Spinal cord (tissue), 10 donors: ENCODE data around the gene FOXN4. TPM values are rescaled to one million over a fixed set of nuclear protein-coding genes. Genes with fewer than 3 reads are reported as not detected.

Experiments used
- DNase-seq, 6 donors: peaks; one replicate each; pipeline versions ENCODE4 v3.0.0 to v3.0.0-alpha.2; 2013 to 2015; ENCODE audit warnings: low spot score in 6 of 6, low read depth in 4 of 6
- H3K27ac ChIP-seq: one replicate; pipeline ENCODE4 v1.5.1; 2013; ENCODE audit warnings: low read depth, low read length, control low read depth
- H3K27me3 ChIP-seq: one replicate; pipeline ENCODE4 v1.6.1; 2013; ENCODE audit warnings: low read length; ENCODE audit not compliant: control insufficient read depth, insufficient read depth
- H3K36me3 ChIP-seq: one replicate; pipeline ENCODE4 v1.6.1; 2013; ENCODE audit warnings: low read length; ENCODE audit not compliant: control insufficient read depth, insufficient read depth
- H3K4me1 ChIP-seq: one replicate; pipeline ENCODE4 v1.6.1; 2013; ENCODE audit warnings: low read length; ENCODE audit not compliant: control insufficient read depth, insufficient read depth
- H3K4me3 ChIP-seq: one replicate; pipeline ENCODE4 v1.5.1; 2013; ENCODE audit warnings: low read depth, low read length, control low read depth
- H3K9me3 ChIP-seq: one replicate; pipeline ENCODE4 v1.6.1; 2013; ENCODE audit warnings: low read length; ENCODE audit not compliant: control insufficient read depth, insufficient read depth
- WGBS: methylation state at CpG from one replicate; pipeline ENCODE4 v1.1.5; 2013; ENCODE audit warnings: missing lambda C conversion rate; ENCODE audit not compliant: insufficient coverage; 5-methylcytosine and 5-hydroxymethylcytosine counted together
- long read RNA-seq, 4 donors: transcript quantifications; one replicate each; lab custom pipeline, GENCODE V29; 2026
- polyA plus RNA-seq, 2 donors: library from polyadenylated mRNA; unstranded; fragments of 120-200 nt; gene quantifications; one replicate each; pipeline ENCODE4 v1.2.1, GENCODE V29; 2013; ENCODE audit not compliant: insufficient read length in 2 of 2
- total RNA-seq, 2 donors: library from RNA; depleted of rRNA in 1 of 2; stranded (reverse); fragments of 120-200 nt in 1 of 2; fragments of >200 nt in 1 of 2; gene quantifications; one replicate each; pipeline versions ENCODE4 v1.2.3 to v1.2.4, GENCODE V29; 2013 to 2014
- donor health status: healthy.

The FOXN4 gene, protein sequence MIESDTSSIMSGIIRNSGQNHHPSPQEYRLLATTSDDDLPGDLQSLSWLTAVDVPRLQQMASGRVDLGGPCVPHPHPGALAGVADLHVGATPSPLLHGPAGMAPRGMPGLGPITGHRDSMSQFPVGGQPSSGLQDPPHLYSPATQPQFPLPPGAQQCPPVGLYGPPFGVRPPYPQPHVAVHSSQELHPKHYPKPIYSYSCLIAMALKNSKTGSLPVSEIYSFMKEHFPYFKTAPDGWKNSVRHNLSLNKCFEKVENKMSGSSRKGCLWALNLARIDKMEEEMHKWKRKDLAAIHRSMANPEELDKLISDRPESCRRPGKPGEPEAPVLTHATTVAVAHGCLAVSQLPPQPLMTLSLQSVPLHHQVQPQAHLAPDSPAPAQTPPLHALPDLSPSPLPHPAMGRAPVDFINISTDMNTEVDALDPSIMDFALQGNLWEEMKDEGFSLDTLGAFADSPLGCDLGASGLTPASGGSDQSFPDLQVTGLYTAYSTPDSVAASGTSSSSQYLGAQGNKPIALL
- total RNA-seq = under 1 TPM in 1 of 2 donors, not detected in 1; 0.33 TPM
- 1 to 10 TPM; 1.3 to 1.4 TPM for polyA plus RNA-seq
- long read RNA-seq, donor 1 = 0 reads
- long read RNA-seq, donor 2 = 0 reads
- long read RNA-seq, donor 3 = 0 reads
- long read RNA-seq, donor 4 = 0 reads

DNA sequence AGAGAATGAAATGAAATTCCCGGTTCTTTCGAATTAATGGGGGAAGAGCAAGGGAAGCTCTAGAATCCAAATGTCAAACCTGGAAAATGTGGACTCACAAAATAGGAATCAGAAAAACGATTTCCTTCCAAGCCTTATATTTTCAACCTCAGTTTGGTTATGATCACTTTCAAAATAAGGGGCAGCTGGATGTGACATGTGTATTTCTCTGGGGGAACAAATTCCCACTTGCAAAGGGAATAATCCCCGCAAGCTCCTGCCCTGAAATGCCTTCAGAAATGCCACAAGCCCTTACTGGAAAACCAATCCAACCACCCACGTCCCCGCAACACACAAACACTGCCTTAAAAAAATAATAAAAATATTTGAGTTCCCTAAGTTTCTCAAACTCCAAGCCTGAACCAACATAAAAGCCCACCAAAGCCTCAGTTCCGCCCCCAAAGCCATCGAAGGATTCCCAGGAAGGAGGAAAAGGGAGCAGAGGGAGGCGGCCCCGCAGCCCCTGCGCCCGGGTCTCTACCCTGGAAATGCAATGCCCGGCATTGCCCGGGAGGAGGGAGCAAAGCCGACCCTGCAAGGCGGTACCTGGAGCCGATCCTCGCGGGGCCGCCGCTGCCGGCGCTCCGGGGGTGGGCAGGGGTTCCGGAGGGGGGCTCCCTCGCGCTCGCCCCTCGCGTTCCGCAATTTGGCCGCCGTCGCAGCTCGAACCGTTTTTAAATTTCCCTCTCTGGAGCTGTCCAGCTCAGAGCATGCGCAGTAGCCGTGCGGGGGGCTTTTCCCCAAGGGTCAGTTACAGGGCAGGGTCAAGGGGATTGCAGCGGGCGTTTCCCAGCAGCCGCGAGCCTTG, at the start of gene FOXN4:
TSS of gene FOXN4 (minus strand) at position 751 of the 847 bp plus-strand sequence. CDS start 963 bp downstream, outside the sequence.
- DNase-seq = peak in 2 of 6 donors; percentile 32 to 59
- peak within 1 kb of the TSS; percentile 39 for H3K4me3 ChIP-seq
- H3K4me1 ChIP-seq = peaks cover 14% of the 10 kb centered on the region
- no peak within 1 kb of the TSS for H3K27ac ChIP-seq
- no peaks in the 10 kb centered on the region for H3K9me3 ChIP-seq
- WGBS = under 1% methylated on average over 31 of the region's 43 CpGs
- no peaks in the 10 kb centered on the region for H3K36me3 ChIP-seq
- peaks cover 51% of the 10 kb centered on the region for H3K27me3 ChIP-seq

DNA sequence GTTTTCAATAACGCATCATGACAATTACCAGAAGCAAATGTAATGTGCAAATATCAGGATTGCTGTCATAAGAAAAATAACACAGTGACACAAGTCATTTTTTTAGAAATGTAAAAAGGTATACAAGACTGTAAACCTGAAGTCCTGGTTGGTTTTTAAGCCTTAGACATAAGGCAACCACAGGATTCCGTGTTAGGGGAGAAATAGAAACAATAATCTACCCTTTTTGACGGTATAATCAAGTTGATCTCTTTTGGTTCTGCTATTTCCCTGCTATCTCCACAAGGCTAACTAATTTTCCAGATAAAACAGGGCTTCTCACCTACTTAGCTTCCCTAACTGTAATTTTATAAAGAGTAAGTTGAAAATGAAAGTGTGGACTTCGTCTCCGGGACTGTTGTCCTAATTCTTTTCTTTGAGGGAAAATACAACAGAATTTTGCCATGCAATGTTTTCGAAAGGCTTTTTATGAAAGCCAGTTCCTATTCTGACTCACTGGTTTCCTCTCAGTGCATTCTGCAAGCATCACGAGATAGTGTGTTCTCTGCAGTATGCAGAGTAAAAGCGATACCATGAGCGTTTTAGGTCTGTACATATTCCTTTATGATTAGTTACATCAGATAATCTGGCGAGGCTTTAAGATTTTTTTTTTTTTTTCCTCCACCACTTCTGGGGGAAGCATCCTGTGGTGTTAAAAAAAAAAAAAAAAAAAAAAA, 49.2 kb upstream of the FOXN4 start:
- DNase-seq = no peak
- no peak overlapping the region for H3K4me3 ChIP-seq
- H3K27ac ChIP-seq = no peak overlapping the region
- no peaks in the 10 kb centered on the region for H3K36me3 ChIP-seq
- peaks cover 4% of the 10 kb centered on the region for H3K4me1 ChIP-seq
- H3K27me3 ChIP-seq = peaks cover 33% of the 10 kb centered on the region
- WGBS = 83% methylated on average over 5 of the region's 10 CpGs
- no peaks in the 10 kb centered on the region for H3K9me3 ChIP-seq

DNA sequence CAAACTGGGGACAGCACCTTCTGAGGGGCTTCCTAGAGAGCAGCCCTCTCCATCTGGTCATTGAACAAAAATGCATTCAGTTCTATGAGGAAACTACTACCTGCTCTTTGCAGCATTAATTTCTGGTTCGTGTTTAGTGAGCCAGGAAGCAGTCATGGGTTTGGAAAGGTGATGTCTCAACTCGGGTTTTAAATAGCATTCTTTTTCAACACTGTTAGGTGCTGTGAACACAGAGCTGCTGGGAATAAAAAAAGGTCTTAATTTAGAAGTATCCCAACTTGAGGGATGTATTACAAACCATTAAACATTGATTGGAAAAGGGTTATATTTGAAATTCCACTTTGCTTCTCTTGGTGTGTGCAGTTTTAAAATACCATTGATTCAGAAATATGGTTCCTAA, 47.9 kb upstream of the FOXN4 start:
- Histone ChIP-seq H3K9me3 (no peaks in the 10 kb centered on the region), H3K27ac (no peak overlapping the region), H3K4me1 (peaks cover 4% of the 10 kb centered on the region), H3K4me3 (no peak overlapping the region), H3K27me3 (peaks cover 27% of the 10 kb centered on the region), H3K36me3 (no peaks in the 10 kb centered on the region)
- DNase-seq = no peak
- no CpG with 5 or more reads among the region's 2 CpGs for WGBS

DNA sequence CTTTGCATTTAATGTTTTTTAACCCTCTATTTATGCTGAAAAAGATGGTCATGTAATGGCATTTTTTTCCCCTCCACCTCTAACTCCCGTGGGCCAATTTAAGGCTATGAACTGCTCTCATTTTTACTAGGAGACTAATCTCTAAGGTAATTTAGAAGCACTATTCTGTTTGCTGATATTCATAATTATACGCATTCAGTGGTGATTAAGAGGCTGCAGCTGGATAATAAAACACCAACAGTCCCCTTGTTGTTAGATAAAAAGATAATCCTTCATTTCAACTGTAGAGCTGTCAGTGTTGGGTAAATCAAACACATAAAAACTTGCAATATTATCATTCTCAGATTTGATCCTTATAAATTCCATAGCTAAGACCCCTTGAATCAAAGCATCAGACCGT, 47.5 kb upstream of the FOXN4 start:
- no peak overlapping the region for H3K4me3 ChIP-seq
- H3K36me3 ChIP-seq = no peaks in the 10 kb centered on the region
- H3K9me3 ChIP-seq = no peaks in the 10 kb centered on the region
- 80% methylated on average over 1 of the region's 3 CpGs for WGBS
- H3K4me1 ChIP-seq = peaks cover 4% of the 10 kb centered on the region
- peak in 1 of 6 donors; percentile 80 for DNase-seq
- H3K27ac ChIP-seq = no peak overlapping the region
- H3K27me3 ChIP-seq = peaks cover 25% of the 10 kb centered on the region

DNA sequence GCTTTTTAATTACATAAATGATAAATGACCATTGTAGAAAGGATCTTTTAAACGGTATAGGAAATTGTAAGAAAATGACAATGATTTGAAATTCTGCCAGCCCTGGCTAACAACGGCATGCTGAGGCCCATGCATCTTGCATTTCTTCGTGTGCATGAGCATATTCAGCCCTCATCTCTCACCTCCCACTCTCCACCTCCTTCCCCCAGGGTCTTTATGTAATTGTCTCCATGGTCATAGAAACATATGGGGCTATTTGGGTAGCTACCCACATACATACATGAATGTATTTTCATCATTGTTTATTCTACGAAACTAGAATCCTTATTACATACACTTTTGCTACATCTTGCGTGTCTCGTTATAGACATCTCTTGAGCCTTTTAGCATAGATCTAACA, 43.1 kb upstream of the FOXN4 start:
- no peak overlapping the region for H3K4me3 ChIP-seq
- peak in 1 of 6 donors; percentile 12 for DNase-seq
- no peaks in the 10 kb centered on the region for H3K9me3 ChIP-seq
- no peaks in the 10 kb centered on the region for H3K36me3 ChIP-seq
- H3K27ac ChIP-seq = no peak overlapping the region
- peaks cover 2% of the 10 kb centered on the region for H3K27me3 ChIP-seq
- H3K4me1 ChIP-seq = no peaks in the 10 kb centered on the region
- WGBS = no CpG with 5 or more reads among the region's 6 CpGs

DNA sequence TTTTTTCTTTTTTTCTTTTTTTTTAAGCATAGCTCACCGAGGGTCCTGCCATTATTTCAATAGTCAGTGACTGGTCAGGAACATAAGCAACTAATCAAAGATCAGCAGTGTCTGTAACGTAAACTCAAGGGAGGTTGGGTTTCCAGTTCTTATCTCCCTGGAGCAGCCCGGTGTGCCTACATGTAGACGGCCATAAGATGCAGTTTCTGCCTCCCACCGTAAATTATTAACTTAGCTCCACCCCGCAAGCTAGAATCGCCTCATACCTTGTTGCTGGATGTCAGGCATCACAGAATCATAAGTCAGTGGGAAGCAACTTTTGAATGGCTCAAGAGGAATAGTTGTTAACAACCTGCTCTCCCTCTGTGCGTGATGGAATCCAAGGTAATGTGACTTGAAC, 38.5 kb upstream of the FOXN4 start, which contains the start of gene MYO1H:
TSS of gene MYO1H (plus strand) at position 312 of the 400 bp plus-strand sequence. CDS start at position 373, 61 bp downstream.
- Histone ChIP-seq H3K27ac (no peak within 1 kb of the TSS), H3K4me1 (no peaks in the 10 kb centered on the region), H3K36me3 (no peaks in the 10 kb centered on the region), H3K27me3 (no peaks in the 10 kb centered on the region), H3K4me3 (no peak within 1 kb of the TSS), H3K9me3 (no peaks in the 10 kb centered on the region)
- DNase-seq = no peak
- 82% methylated on average over 8 of the region's 8 CpGs for WGBS

DNA sequence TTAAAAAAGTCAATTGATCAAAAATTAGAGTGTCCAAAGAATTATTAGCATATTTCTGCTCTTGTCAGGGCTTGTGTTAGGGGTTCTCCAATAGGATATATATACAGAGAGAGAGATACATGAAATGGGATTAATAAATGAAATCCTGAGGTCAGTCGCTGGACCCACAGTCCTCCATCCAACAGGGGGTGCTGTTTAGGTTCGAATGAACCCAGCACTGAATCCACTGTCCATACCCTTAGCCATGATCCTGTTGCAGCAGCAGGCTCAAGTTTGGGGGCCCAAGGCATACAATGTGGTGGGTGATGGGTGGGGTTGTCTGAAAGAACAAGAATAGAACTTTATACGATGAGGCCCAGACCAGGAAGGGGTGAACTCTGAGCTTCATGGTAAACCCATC, 37.8 kb upstream of the FOXN4 start:
- DNase-seq = no peak
- no peak overlapping the region for H3K27ac ChIP-seq
- 100% methylated on average over 1 of the region's 3 CpGs for WGBS
- H3K27me3 ChIP-seq = no peaks in the 10 kb centered on the region
- no peak overlapping the region for H3K4me3 ChIP-seq
- H3K4me1 ChIP-seq = no peaks in the 10 kb centered on the region
- H3K9me3 ChIP-seq = no peaks in the 10 kb centered on the region
- no peaks in the 10 kb centered on the region for H3K36me3 ChIP-seq

DNA sequence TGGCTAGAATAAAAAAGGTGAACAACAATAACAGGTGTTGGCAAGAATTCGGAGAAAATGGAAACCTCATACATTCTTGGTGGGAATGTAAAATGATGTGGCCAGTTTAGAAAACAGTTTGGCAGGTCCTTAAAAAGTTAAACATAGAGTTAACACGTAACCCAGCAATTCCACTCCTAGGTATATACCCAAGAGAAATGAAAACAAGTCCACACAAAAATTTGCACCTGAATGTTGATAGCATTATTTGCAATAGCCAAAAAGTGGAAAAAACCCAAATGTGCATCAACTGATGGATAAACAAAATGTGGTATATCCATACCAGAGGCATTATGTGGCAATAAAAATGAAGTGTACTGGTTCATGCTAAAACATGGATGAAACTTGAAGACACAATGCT, 36.3 kb upstream of the FOXN4 start:
- Histone ChIP-seq H3K36me3 (no peaks in the 10 kb centered on the region), H3K4me1 (no peaks in the 10 kb centered on the region), H3K4me3 (no peak overlapping the region), H3K27ac (no peak overlapping the region), H3K9me3 (no peaks in the 10 kb centered on the region), H3K27me3 (no peaks in the 10 kb centered on the region)
- no CpG with 5 or more reads among the region's 2 CpGs for WGBS
- no peak for DNase-seq

DNA sequence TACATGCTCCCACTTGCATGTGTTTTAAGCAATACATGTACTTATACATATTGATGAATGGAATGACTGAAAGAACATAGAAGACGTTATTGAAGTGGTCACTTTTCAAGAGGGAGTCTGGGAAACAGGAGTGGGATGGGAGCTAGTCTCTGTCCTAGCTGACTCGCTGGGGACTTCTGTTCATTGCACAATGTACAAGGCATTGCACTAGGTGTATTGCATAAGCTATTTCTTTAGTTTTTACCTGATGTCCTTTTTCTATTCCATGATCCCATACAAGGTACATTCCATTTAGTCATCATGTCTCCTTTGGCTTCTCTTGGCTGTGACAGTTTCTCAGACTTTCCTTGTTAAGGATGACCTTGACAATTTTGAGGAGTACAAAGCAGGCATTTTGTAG, 34.6 kb upstream of the FOXN4 start:
- H3K4me1 ChIP-seq = no peaks in the 10 kb centered on the region
- no CpG with 5 or more reads among the region's 2 CpGs for WGBS

More for the DNA sequence above, 34.6 kb upstream of the FOXN4 start:
- Histone ChIP-seq H3K36me3 (no peaks in the 10 kb centered on the region), H3K27me3 (no peaks in the 10 kb centered on the region), H3K4me3 (no peak overlapping the region), H3K9me3 (no peaks in the 10 kb centered on the region), H3K27ac (no peak overlapping the region)
- no peak for DNase-seq
